ENCODE measurements around the gene MBNL2.

The MBNL2 gene

GRCh38 chr13:97327086-97327485 lies 105.0 kb downstream of the MBNL2 start:
- peaks cover 21% of the 10 kb centered on the region for H3K4me1 ChIP-seq (ENCODE audit: control insufficient read depth, insufficient read depth, low read length)
- no peak overlapping the region for H3K4me3 ChIP-seq (ENCODE audit: low read length)
- H3K9ac ChIP-seq (ENCODE audit: low read depth, low read length) = no peak overlapping the region
- H3K9me3 ChIP-seq (replicated peaks; ENCODE audit: low read length) = no peaks in the 10 kb centered on the region
- no peaks in the 10 kb centered on the region for H3K36me3 ChIP-seq (ENCODE audit: insufficient read depth, low read length)
- no peak overlapping the region for H3K4me2 ChIP-seq (ENCODE audit: low read length)
- H3K27me3 ChIP-seq (ENCODE audit: control insufficient read depth, insufficient read depth, low read length) = no peaks in the 10 kb centered on the region

GRCh38 chr13:97327506-97328221 lies 105.5 kb downstream of the MBNL2 start:
- H3K4me1 ChIP-seq (ENCODE audit: control insufficient read depth, insufficient read depth, low read length) = peaks cover 21% of the 10 kb centered on the region
- no peaks in the 10 kb centered on the region for H3K27me3 ChIP-seq (ENCODE audit: control insufficient read depth, insufficient read depth, low read length)
- H3K9ac ChIP-seq (ENCODE audit: low read depth, low read length) = no peak overlapping the region
- peak overlapping the region; percentile 50 for H3K4me2 ChIP-seq (ENCODE audit: low read length)
- H3K9me3 ChIP-seq (replicated peaks; ENCODE audit: low read length) = no peaks in the 10 kb centered on the region
- H3K4me3 ChIP-seq (ENCODE audit: low read length) = peak overlapping the region; percentile 12
- H3K36me3 ChIP-seq (ENCODE audit: insufficient read depth, low read length) = no peaks in the 10 kb centered on the region

- Histone ChIP-seq H3K9me3 (replicated peaks; ENCODE audit: low read length) (no peaks in the 10 kb centered on the region), H3K4me3 (ENCODE audit: low read length) (peak overlapping the region; percentile 23), H3K9ac (ENCODE audit: low read depth, low read length) (peak overlapping the region; percentile 3), H3K27me3 (ENCODE audit: control insufficient read depth, insufficient read depth, low read length) (no peaks in the 10 kb centered on the region), H3K4me2 (ENCODE audit: low read length) (peak overlapping the region; percentile 50), H3K36me3 (ENCODE audit: insufficient read depth, low read length) (no peaks in the 10 kb centered on the region), H3K4me1 (ENCODE audit: control insufficient read depth, insufficient read depth, low read length) (peaks cover 15% of the 10 kb centered on the region)
Observed at GRCh38 chr13:97328222-97328790, 106.2 kb downstream of the MBNL2 start.

GRCh38 chr13:97329331-97329730 lies 107.2 kb downstream of the MBNL2 start:
- Histone ChIP-seq H3K36me3 (ENCODE audit: insufficient read depth, low read length) (no peaks in the 10 kb centered on the region), H3K4me1 (ENCODE audit: control insufficient read depth, insufficient read depth, low read length) (peaks cover 14% of the 10 kb centered on the region), H3K4me2 (ENCODE audit: low read length) (no peak overlapping the region), H3K27me3 (ENCODE audit: control insufficient read depth, insufficient read depth, low read length) (no peaks in the 10 kb centered on the region), H3K9ac (ENCODE audit: low read depth, low read length) (no peak overlapping the region), H3K4me3 (ENCODE audit: low read length) (no peak overlapping the region), H3K9me3 (replicated peaks; ENCODE audit: low read length) (no peaks in the 10 kb centered on the region)

GRCh38 chr13:97330448-97330847 lies 108.3 kb downstream of the MBNL2 start:
- Histone ChIP-seq H3K9me3 (replicated peaks; ENCODE audit: low read length) (no peaks in the 10 kb centered on the region), H3K36me3 (ENCODE audit: insufficient read depth, low read length) (no peaks in the 10 kb centered on the region), H3K4me3 (ENCODE audit: low read length) (no peak overlapping the region), H3K4me2 (ENCODE audit: low read length) (no peak overlapping the region), H3K27me3 (ENCODE audit: control insufficient read depth, insufficient read depth, low read length) (no peaks in the 10 kb centered on the region), H3K9ac (ENCODE audit: low read depth, low read length) (no peak overlapping the region), H3K4me1 (ENCODE audit: control insufficient read depth, insufficient read depth, low read length) (peaks cover 14% of the 10 kb centered on the region)

- Histone ChIP-seq H3K9ac (ENCODE audit: low read depth, low read length) (no peak overlapping the region), H3K9me3 (replicated peaks; ENCODE audit: low read length) (no peaks in the 10 kb centered on the region), H3K4me2 (ENCODE audit: low read length) (no peak overlapping the region), H3K4me3 (ENCODE audit: low read length) (no peak overlapping the region), H3K27me3 (ENCODE audit: control insufficient read depth, insufficient read depth, low read length) (no peaks in the 10 kb centered on the region), H3K4me1 (ENCODE audit: control insufficient read depth, insufficient read depth, low read length) (peaks cover 11% of the 10 kb centered on the region), H3K36me3 (ENCODE audit: insufficient read depth, low read length) (no peaks in the 10 kb centered on the region)
Observed at GRCh38 chr13:97332742-97333141, 110.6 kb downstream of the MBNL2 start.

- no peaks in the 10 kb centered on the region for H3K27me3 ChIP-seq (ENCODE audit: control insufficient read depth, insufficient read depth, low read length)
- H3K9me3 ChIP-seq (replicated peaks; ENCODE audit: low read length) = no peaks in the 10 kb centered on the region
- no peak overlapping the region for H3K9ac ChIP-seq (ENCODE audit: low read depth, low read length)
- peaks cover 4% of the 10 kb centered on the region for H3K36me3 ChIP-seq (ENCODE audit: insufficient read depth, low read length)
- no peak overlapping the region for H3K4me3 ChIP-seq (ENCODE audit: low read length)
- peaks cover 1% of the 10 kb centered on the region for H3K4me1 ChIP-seq (ENCODE audit: control insufficient read depth, insufficient read depth, low read length)
- no peak overlapping the region for H3K4me2 ChIP-seq (ENCODE audit: low read length)
Observed at GRCh38 chr13:97333983-97334382, 111.8 kb downstream of the MBNL2 start.

GRCh38 chr13:97334690-97335089 lies 112.6 kb downstream of the MBNL2 start:
- Histone ChIP-seq H3K27me3 (ENCODE audit: control insufficient read depth, insufficient read depth, low read length) (no peaks in the 10 kb centered on the region), H3K4me2 (ENCODE audit: low read length) (no peak overlapping the region), H3K9ac (ENCODE audit: low read depth, low read length) (no peak overlapping the region), H3K9me3 (replicated peaks; ENCODE audit: low read length) (no peaks in the 10 kb centered on the region), H3K4me1 (ENCODE audit: control insufficient read depth, insufficient read depth, low read length) (peaks cover 8% of the 10 kb centered on the region), H3K4me3 (ENCODE audit: low read length) (no peak overlapping the region), H3K36me3 (ENCODE audit: insufficient read depth, low read length) (peaks cover 4% of the 10 kb centered on the region)

- Histone ChIP-seq H3K4me1 (ENCODE audit: control insufficient read depth, insufficient read depth, low read length) (peaks cover 12% of the 10 kb centered on the region), H3K9me3 (replicated peaks; ENCODE audit: low read length) (no peaks in the 10 kb centered on the region), H3K4me2 (ENCODE audit: low read length) (no peak overlapping the region), H3K9ac (ENCODE audit: low read depth, low read length) (no peak overlapping the region), H3K36me3 (ENCODE audit: insufficient read depth, low read length) (peaks cover 4% of the 10 kb centered on the region), H3K27me3 (ENCODE audit: control insufficient read depth, insufficient read depth, low read length) (no peaks in the 10 kb centered on the region), H3K4me3 (ENCODE audit: low read length) (no peak overlapping the region)
Observed at GRCh38 chr13:97335488-97336134, 113.5 kb downstream of the MBNL2 start.

GRCh38 chr13:97337985-97338499 lies 115.9 kb downstream of the MBNL2 start:
- H3K9me3 ChIP-seq (replicated peaks; ENCODE audit: low read length) = no peaks in the 10 kb centered on the region
- peaks cover 12% of the 10 kb centered on the region for H3K4me1 ChIP-seq (ENCODE audit: control insufficient read depth, insufficient read depth, low read length)
- no peak overlapping the region for H3K4me3 ChIP-seq (ENCODE audit: low read length)
- peaks cover 4% of the 10 kb centered on the region for H3K36me3 ChIP-seq (ENCODE audit: insufficient read depth, low read length)
- H3K4me2 ChIP-seq (ENCODE audit: low read length) = no peak overlapping the region
- no peak overlapping the region for H3K9ac ChIP-seq (ENCODE audit: low read depth, low read length)
- no peaks in the 10 kb centered on the region for H3K27me3 ChIP-seq (ENCODE audit: control insufficient read depth, insufficient read depth, low read length)

- no peak overlapping the region for H3K9ac ChIP-seq (ENCODE audit: low read depth, low read length)
- H3K4me2 ChIP-seq (ENCODE audit: low read length) = no peak overlapping the region
- no peak overlapping the region for H3K4me3 ChIP-seq (ENCODE audit: low read length)
- H3K4me1 ChIP-seq (ENCODE audit: control insufficient read depth, insufficient read depth, low read length) = peaks cover 12% of the 10 kb centered on the region
- no peaks in the 10 kb centered on the region for H3K27me3 ChIP-seq (ENCODE audit: control insufficient read depth, insufficient read depth, low read length)
- H3K9me3 ChIP-seq (replicated peaks; ENCODE audit: low read length) = no peaks in the 10 kb centered on the region
- H3K36me3 ChIP-seq (ENCODE audit: insufficient read depth, low read length) = peaks cover 8% of the 10 kb centered on the region
Observed at GRCh38 chr13:97338571-97338970, 116.4 kb downstream of the MBNL2 start.

Data from skeletal muscle satellite cell (primary cell).